Thyroid gland (tissue), 4 donors: ENCODE results near the gene ACP5. TPM values are rescaled to one million over a fixed set of nuclear protein-coding genes. Genes with fewer than 3 reads are reported as not detected.
A peak's percentile ranks its signal among the peaks of the same experiment; 100 is the strongest.
"Not testable (repeated sequence)": the region's sequence is repeated elsewhere in the genome, so short reads cannot be mapped to it uniquely, and the experiment has no call there.

Source experiments
- DNase-seq, 2 donors: peaks; one replicate each; pipeline ENCODE4 v3.0.0-alpha.2; 2019
- H3K27ac ChIP-seq, 3 donors: fragments of 200-600 bp; sonication (generic); 1 replicate in 2 of 3; 2 replicates in 1 of 3; pipeline ENCODE4 v1.5.1; 2016 to 2019; ENCODE audit warnings: mild to moderate bottlenecking in 1 of 3, moderate library complexity in 1 of 3
- H3K27me3 ChIP-seq: fragments of 200-600 bp; sonication (generic); one replicate; pipeline ENCODE4 v1.5.1; 2019
- H3K36me3 ChIP-seq, 2 donors: fragments of 200-600 bp; sonication (generic); one replicate each; pipeline ENCODE4 v1.5.1; 2016 to 2019
- H3K4me1 ChIP-seq, 2 donors: fragments of 200-600 bp; sonication (generic); one replicate each; pipeline ENCODE4 v1.5.1; 2017 to 2019
- H3K4me3 ChIP-seq, 3 donors: fragments of 200-600 bp; sonication (generic); replicated peaks in 1 of 3; 1 replicate in 2 of 3; 2 replicates in 1 of 3; pipeline ENCODE4 v1.5.1; 2016; ENCODE audit warnings: mild to moderate bottlenecking in 1 of 3
- H3K9me3 ChIP-seq: fragments of 200-600 bp; sonication (generic); one replicate; pipeline ENCODE4 v1.5.1; 2017
- POLR2A ChIP-seq, 2 donors: fragments of 450-650 bp; IDR thresholded peaks; one replicate each; pipeline ENCODE4 v1.6.1; 2017; ENCODE audit warnings: antibody characterized with exemption in 2 of 2, mild to moderate bottlenecking in 2 of 2, moderate library complexity in 1 of 2
- WGBS, 2 donors: methylation state at CpG; one replicate each; pipeline ENCODE4 v1.1.5; 2017; 5-methylcytosine and 5-hydroxymethylcytosine counted together
- intact Hi-C: fragments of 100-400 bp; cut with DNase I; formaldehyde crosslinking; loops from one replicate; pipeline ENCODE4 v1.15.1; 2023
- total RNA-seq, 4 donors: library from RNA; depleted of rRNA; stranded (reverse); fragments of >200 nt; gene quantifications; one replicate each; pipeline ENCODE4 v1.2.3, GENCODE V29; 2016
- TF ChIP-seq, protein P1 (sequence below), 6 experiments: fragments of 200-600 bp in 3 of 6; fragments of 450-650 bp in 3 of 6; sonication (generic) in 3 of 6; IDR thresholded peaks; one replicate each; pipeline ENCODE4 v1.5.1; 2016 to 2019; ENCODE audit warnings: antibody characterized with exemption in 6 of 6, mild to moderate bottlenecking in 2 of 6, inconsistent platforms in 1 of 6, moderate library complexity in 1 of 6

Gene ACP5
- total RNA-seq, 4 donors from 2014 or later: 4.9 to 8.4 (median 6.2) TPM

DNA sequence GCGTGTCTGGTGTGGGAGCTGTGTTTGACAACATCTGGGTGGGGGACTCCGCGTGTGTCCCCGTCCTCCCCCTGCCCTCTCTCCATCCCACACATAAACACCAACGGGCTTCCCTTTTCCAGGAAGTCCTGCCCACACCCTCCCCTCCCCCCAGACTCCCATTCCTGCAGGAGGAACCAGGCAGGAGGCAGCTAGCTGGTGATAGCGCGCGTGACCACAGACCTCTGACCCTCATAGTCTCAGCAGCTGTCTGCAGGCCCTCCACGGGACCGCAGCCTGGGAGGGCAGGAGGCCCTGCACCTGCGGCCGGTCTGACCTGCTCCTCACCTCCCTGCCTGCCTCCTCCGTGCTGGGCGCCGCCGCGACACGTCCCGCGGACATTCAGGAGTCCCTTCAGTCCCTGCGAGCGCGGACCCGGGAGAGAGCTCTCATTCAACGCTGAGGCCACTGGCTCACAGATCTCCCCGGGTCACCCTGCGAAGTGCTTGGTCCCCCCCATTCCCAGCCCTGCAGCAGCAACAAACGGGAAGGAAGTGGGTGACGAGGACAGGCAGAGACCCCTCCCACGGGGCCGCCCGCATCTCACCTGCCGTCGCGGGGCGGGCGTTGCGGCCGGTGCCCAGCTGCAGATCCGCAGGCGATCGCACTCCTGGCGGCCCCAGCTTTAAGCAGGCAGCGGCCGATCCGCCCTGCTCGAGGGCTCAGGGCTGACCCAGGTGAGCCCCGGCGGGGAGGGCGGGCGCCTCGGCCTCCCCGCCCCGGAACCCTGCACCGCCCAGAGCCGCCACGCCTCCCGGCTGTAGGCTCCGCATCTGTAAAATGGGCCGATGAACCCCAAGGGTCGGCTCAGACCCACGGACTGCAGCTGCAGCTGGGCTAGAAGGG is 1.1 kb upstream of the ACP5 start:
- intact Hi-C loops: no loop called here
- peak overlapping the region in 2 of 3 donors; percentile 1 to 20 for H3K4me3 ChIP-seq
- WGBS, 2 donors: 18 to 28% methylated on average over 13 to 29 of the region's 62 CpGs
- H3K27me3 ChIP-seq: no peaks in the 10 kb centered on the region
- no peaks in the 10 kb centered on the region for H3K9me3 ChIP-seq
- peaks cover 8 to 17% of the 10 kb centered on the region in 2 donors for H3K4me1 ChIP-seq
- DNase-seq: peak; percentile 24 to 37
- no peak for TF ChIP-seq POLR2A (IDR thresholded peaks at IDR 0.05)
- TF ChIP-seq, protein P1, sequence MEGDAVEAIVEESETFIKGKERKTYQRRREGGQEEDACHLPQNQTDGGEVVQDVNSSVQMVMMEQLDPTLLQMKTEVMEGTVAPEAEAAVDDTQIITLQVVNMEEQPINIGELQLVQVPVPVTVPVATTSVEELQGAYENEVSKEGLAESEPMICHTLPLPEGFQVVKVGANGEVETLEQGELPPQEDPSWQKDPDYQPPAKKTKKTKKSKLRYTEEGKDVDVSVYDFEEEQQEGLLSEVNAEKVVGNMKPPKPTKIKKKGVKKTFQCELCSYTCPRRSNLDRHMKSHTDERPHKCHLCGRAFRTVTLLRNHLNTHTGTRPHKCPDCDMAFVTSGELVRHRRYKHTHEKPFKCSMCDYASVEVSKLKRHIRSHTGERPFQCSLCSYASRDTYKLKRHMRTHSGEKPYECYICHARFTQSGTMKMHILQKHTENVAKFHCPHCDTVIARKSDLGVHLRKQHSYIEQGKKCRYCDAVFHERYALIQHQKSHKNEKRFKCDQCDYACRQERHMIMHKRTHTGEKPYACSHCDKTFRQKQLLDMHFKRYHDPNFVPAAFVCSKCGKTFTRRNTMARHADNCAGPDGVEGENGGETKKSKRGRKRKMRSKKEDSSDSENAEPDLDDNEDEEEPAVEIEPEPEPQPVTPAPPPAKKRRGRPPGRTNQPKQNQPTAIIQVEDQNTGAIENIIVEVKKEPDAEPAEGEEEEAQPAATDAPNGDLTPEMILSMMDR (IDR thresholded peaks at IDR 0.05): no peak
- no peaks in the 10 kb centered on the region for H3K36me3 ChIP-seq
- H3K27ac ChIP-seq: no peak overlapping the region

DNA sequence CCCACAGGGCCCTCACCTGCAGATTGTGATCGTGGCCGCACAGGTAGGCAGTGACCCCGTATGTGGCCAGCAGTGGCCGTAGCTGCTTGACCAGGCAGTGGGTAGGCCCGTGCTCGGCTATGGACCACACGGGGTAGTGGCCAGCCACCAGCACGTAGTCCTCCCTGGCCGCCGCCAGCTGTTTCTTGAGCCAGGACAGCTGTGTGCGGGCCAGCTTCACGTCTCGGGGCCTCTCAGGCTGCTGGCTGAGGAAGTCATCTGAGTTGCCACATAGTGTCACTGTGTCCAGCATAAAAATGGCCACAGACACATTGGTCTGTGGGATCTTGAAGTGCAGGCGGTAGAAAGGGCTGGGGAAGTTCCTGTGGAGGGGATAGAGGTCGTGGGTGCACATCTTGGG is 1.2 kb downstream of the ACP5 start:
- H3K4me1 ChIP-seq: peaks cover 4 to 8% of the 10 kb centered on the region in 2 donors
- 81 to 88% methylated on average over 3 to 6 of the region's 15 CpGs for WGBS, 2 donors
- DNase-seq: no peak
- no peaks in the 10 kb centered on the region for H3K9me3 ChIP-seq
- no peak overlapping the region for H3K27ac ChIP-seq
- intact Hi-C loops: no loop called here
- no peaks in the 10 kb centered on the region for H3K36me3 ChIP-seq
- TF ChIP-seq, protein P1 (IDR thresholded peaks at IDR 0.05): no peak
- TF ChIP-seq POLR2A (IDR thresholded peaks at IDR 0.05): no peak
- H3K4me3 ChIP-seq: no peak overlapping the region
- H3K27me3 ChIP-seq: no peaks in the 10 kb centered on the region

DNA sequence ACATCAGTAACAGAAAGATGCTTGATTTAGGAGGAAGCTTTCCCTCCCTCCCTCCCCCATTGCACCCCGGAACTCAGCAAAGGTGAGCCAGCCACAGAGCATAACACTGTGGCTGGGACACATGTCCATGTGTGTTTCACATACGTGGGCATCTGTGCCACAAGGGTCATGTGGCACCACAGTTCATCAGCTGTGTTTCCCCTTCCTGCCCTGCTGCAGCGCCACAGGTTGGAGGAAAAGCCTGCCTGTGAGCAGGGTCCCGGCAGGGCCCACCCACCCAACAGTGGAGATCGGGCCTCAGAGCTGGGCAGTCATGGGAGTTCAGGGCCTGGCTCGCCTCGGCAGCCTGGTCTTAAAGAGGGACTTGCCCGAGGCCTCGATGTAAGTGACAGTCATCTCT is 2.8 kb downstream of the ACP5 start:
- H3K27ac ChIP-seq: no peak overlapping the region
- 66 to 89% methylated on average over 5 to 7 of the region's 9 CpGs for WGBS, 2 donors
- intact Hi-C loops: no loop called here
- H3K4me3 ChIP-seq: no peak overlapping the region
- peaks cover 4 to 7% of the 10 kb centered on the region in 2 donors for H3K4me1 ChIP-seq
- H3K36me3 ChIP-seq: no peaks in the 10 kb centered on the region
- DNase-seq: no peak
- TF ChIP-seq, protein P1 (IDR thresholded peaks at IDR 0.05): no peak
- TF ChIP-seq POLR2A (IDR thresholded peaks at IDR 0.05): no peak
- no peaks in the 10 kb centered on the region for H3K27me3 ChIP-seq
- no peaks in the 10 kb centered on the region for H3K9me3 ChIP-seq

DNA sequence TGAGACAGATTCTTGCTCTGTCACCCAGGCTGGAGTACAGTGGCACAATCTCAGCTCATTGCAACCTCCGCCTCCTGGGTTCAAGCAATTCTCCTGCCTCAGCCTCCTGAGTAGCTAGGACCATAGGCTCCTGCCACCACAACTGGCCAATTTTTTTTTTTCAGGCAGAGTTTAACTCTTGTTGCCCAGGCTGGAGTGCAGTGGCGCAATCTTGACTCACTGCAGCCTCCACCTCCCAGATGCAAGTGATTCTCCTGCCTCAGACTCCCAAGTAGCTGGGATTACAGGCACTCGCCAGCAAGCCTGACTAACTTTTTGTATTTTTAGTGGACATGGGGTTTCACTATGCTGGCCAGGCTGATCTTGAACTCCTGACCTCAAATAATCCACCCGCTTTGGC is 3.7 kb downstream of the ACP5 start:
- H3K27me3 ChIP-seq, H3K4me3 ChIP-seq, intact Hi-C loops, H3K27ac ChIP-seq, H3K4me1 ChIP-seq, DNase-seq, H3K9me3 ChIP-seq, H3K36me3 ChIP-seq: not testable (repeated sequence)
- WGBS, 2 donors: 79 to 96% methylated on average over 4 of the region's 4 CpGs

DNA sequence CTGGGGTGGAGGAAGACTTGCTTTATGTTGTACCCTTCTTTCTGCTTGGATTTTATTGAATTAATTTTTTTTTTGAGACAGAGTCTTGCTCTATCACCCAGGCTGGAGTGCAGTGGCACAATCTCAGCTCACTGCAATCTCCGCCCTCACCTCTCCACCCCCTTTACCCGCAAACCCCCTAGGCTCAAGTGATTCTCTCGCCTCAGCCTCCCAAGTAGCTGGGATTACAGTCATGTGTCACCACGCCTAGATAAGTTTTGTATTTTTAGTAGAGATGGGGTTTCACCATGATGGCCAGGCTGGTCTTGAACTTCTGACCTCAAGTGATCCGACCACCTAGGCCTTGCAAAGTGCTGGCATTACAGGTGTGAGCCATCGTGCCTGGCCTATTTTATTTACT is 4.1 kb downstream of the ACP5 start:
- H3K27me3 ChIP-seq, H3K4me1 ChIP-seq, H3K9me3 ChIP-seq, H3K4me3 ChIP-seq, DNase-seq, H3K27ac ChIP-seq, intact Hi-C loops, H3K36me3 ChIP-seq: not testable (repeated sequence)
- 79 to 84% methylated on average over 6 of the region's 6 CpGs for WGBS, 2 donors

DNA sequence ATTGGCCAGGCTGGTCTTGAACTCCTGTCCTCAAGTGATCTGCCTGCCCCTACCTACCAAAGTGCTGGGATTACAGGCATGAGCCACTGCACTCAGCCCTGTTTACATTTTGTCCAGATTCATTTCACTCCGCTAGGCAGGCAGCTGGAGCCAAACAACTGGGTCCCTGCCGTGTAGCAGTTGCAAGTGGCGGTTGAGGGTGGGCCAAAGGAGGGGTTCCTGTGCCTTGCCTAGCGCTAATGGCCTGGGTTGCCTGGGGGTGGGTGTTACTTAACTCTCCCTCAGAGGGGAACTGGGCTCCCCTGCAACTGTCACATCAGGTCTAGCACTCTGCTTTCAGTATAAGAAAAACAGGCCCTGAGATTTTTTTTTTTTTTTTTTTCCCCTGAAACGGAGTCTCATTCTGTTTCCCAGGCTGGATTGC is 7.4 kb downstream of the ACP5 start:
- Histone ChIP-seq H3K36me3 (no peaks in the 10 kb centered on the region), H3K4me3 (no peak overlapping the region), H3K27ac (no peak overlapping the region), H3K27me3 (no peaks in the 10 kb centered on the region), H3K9me3 (no peaks in the 10 kb centered on the region), H3K4me1 (no peaks in the 10 kb centered on the region)
- 69 to 83% methylated on average over 3 to 5 of the region's 5 CpGs for WGBS, 2 donors
- no peak for TF ChIP-seq POLR2A (IDR thresholded peaks at IDR 0.05)
- TF ChIP-seq, protein P1 (IDR thresholded peaks at IDR 0.05): no peak
- intact Hi-C loops: no loop called here
- DNase-seq: no peak
